ENCODE results near the gene COL8A1.

- TF ChIP-seq CTCF (IDR thresholded peaks at IDR 0.05; ENCODE audit: insufficient read depth, low read length) (no peak), POLR2AphosphoS5 (IDR thresholded peaks at IDR 0.05; ENCODE audit: low read depth) (no peak), REST (IDR thresholded peaks at IDR 0.05; ENCODE audit: insufficient replicate concordance, low read depth) (no peak)
Observed at GRCh38 chr3:99666201-99666600, 27.8 kb downstream of the COL8A1 start.
